ENCODE data around the gene SUDS3. TPM values are rescaled to one million over a fixed set of nuclear protein-coding genes. Genes with fewer than 3 reads are reported as not detected.

Gene SUDS3
- total and polyA plus RNA-seq, 8 donors = 10.6 to 26.8 (median 15.0) TPM

- H3K9me3 ChIP-seq = no peaks in the 10 kb centered on the region
- no peaks in the 10 kb centered on the region for H3K27me3 ChIP-seq
- ATAC-seq = no peak
- no peak overlapping the region for H3K27ac ChIP-seq
- FAIRE-seq = no peak
- 45 to 54% methylated on average over 4 of the region's 4 CpGs for WGBS, 2 donors
- TF ChIP-seq, protein P1, sequence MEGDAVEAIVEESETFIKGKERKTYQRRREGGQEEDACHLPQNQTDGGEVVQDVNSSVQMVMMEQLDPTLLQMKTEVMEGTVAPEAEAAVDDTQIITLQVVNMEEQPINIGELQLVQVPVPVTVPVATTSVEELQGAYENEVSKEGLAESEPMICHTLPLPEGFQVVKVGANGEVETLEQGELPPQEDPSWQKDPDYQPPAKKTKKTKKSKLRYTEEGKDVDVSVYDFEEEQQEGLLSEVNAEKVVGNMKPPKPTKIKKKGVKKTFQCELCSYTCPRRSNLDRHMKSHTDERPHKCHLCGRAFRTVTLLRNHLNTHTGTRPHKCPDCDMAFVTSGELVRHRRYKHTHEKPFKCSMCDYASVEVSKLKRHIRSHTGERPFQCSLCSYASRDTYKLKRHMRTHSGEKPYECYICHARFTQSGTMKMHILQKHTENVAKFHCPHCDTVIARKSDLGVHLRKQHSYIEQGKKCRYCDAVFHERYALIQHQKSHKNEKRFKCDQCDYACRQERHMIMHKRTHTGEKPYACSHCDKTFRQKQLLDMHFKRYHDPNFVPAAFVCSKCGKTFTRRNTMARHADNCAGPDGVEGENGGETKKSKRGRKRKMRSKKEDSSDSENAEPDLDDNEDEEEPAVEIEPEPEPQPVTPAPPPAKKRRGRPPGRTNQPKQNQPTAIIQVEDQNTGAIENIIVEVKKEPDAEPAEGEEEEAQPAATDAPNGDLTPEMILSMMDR (IDR thresholded peaks at IDR 0.05) = no peak
- no peaks in the 10 kb centered on the region for H3K4me1 ChIP-seq
- H3K36me3 ChIP-seq = no peaks in the 10 kb centered on the region
- no peak overlapping the region for H3K4me3 ChIP-seq
- DNase-seq = no peak
- intact Hi-C loops (cut with DNase I) = no loop called here
Measured at GRCh38 chr12:118447181-118447580, 70.8 kb downstream of the SUDS3 start.

DNA sequence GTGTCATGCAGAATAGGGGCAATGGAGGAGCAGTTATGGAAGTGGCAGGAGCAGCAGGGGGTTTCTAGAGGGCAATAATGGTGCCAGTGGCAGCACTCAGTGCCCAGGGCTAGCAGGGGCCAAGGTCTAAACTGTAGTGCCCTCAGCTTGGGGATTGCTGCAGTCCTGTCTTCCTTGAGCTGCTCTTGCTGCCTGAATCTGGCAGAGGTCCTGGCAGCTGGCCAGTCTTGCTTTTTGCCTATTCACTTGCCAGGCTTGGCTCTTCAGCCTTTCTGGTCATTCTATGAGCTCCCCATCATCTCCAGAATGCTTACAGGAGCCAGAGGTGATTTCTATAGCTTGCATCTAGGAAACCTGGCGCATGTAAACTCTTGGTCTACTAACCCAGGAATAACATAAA lies 72.0 kb downstream of the SUDS3 start:
- intact Hi-C loops (cut with DNase I) = no loop called here
- Histone ChIP-seq H3K36me3 (no peaks in the 10 kb centered on the region), H3K27me3 (no peaks in the 10 kb centered on the region), H3K4me3 (no peak overlapping the region), H3K9me3 (no peaks in the 10 kb centered on the region), H3K27ac (no peak overlapping the region), H3K4me1 (no peaks in the 10 kb centered on the region)
- 93 to 100% methylated on average over 1 of the region's 1 CpG for WGBS, 2 donors
- DNase-seq (peak in 2 of 6 donors; percentile 19 to 42), ATAC-seq (no peak), FAIRE-seq (no peak)
- TF ChIP-seq, protein P1 (IDR thresholded peaks at IDR 0.05) = no peak

DNA sequence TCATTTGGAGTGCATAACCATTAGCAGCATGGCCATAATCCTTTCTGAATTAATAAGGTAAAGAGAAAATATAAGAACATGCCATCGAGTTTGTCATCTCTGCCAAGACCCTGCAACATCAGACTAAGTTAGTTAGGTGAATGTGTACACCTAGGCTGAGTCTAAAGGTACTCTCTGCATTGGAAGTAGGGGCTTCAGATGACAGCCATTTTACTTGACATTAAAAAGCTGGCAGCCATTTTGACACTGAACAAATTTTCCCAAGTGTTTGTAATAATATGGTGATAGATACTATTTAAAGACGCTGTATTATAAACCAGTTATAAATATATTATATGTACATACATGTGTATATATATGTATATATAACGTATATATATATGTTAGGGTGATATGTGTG lies 79.0 kb downstream of the SUDS3 start:
- WGBS, 2 donors = 54 to 76% methylated on average over 3 of the region's 3 CpGs
- FAIRE-seq (no peak), ATAC-seq (no peak), DNase-seq (no peak)
- H3K4me1 ChIP-seq = no peaks in the 10 kb centered on the region
- TF ChIP-seq, protein P1 (IDR thresholded peaks at IDR 0.05) = no peak
- intact Hi-C loops (cut with DNase I) = no loop called here
- H3K4me3 ChIP-seq = no peak overlapping the region
- no peaks in the 10 kb centered on the region for H3K36me3 ChIP-seq
- H3K27ac ChIP-seq = no peak overlapping the region
- H3K9me3 ChIP-seq = no peaks in the 10 kb centered on the region
- H3K27me3 ChIP-seq = no peaks in the 10 kb centered on the region

GRCh38 chr12:118456741-118457140 lies 80.4 kb downstream of the SUDS3 start:
- Histone ChIP-seq H3K9me3 (no peaks in the 10 kb centered on the region), H3K4me3 (no peak overlapping the region), H3K4me1 (no peaks in the 10 kb centered on the region), H3K27me3 (no peaks in the 10 kb centered on the region), H3K27ac (no peak overlapping the region), H3K36me3 (no peaks in the 10 kb centered on the region)
- no peak for DNase-seq
- TF ChIP-seq, protein P1 (IDR thresholded peaks at IDR 0.05) = no peak
- intact Hi-C loops (cut with DNase I) = no loop called here
- no peak for ATAC-seq
- no peak for FAIRE-seq

DNA sequence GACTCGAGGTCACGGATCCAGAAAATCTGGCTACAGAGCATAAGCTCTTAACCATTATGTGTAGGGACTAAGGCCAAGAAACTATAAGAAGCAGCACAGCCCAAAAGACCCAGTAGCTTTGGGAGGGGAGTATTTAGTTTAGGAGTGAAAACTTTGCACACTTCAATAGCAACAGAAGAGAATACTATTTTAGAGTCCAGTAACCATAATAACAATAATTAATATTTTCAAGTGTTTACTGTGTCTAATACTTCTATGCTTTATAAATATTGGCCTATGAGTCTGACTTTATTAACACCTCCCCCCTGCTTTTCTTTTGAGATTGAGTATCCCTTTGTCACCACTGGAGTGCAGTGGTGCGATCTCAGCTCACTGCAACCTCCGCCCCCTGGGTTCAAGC lies 82.8 kb downstream of the SUDS3 start:
- intact Hi-C loops (cut with DNase I) = no loop called here
- TF ChIP-seq, protein P1 (IDR thresholded peaks at IDR 0.05) = no peak
- H3K36me3 ChIP-seq = no peaks in the 10 kb centered on the region
- H3K4me1 ChIP-seq = no peaks in the 10 kb centered on the region
- WGBS, 2 donors = 84 to 93% methylated on average over 4 of the region's 4 CpGs
- no peak overlapping the region for H3K27ac ChIP-seq
- H3K27me3 ChIP-seq = no peaks in the 10 kb centered on the region
- no peak for DNase-seq
- no peak overlapping the region for H3K4me3 ChIP-seq
- no peak for FAIRE-seq
- H3K9me3 ChIP-seq = no peaks in the 10 kb centered on the region
- ATAC-seq = no peak
